ENCODE measurements around the gene PDZRN4.

GRCh38 chr12:41621291-41621690 is 433.2 kb downstream of the PDZRN4 start:
- TF ChIP-seq CTCF (IDR thresholded peaks at IDR 0.05) (no peak), POLR2AphosphoS5 (IDR thresholded peaks at IDR 0.05) (no peak)
